Superior temporal gyrus (tissue), 1 donor: Measurements from ENCODE around the gene HIBADH.

Experiments used
- DNase-seq: peaks from one replicate; pipeline ENCODE4 v3.0.0-alpha.2; 2016; ENCODE audit errors: extremely low spot score

Gene HIBADH

DNA sequence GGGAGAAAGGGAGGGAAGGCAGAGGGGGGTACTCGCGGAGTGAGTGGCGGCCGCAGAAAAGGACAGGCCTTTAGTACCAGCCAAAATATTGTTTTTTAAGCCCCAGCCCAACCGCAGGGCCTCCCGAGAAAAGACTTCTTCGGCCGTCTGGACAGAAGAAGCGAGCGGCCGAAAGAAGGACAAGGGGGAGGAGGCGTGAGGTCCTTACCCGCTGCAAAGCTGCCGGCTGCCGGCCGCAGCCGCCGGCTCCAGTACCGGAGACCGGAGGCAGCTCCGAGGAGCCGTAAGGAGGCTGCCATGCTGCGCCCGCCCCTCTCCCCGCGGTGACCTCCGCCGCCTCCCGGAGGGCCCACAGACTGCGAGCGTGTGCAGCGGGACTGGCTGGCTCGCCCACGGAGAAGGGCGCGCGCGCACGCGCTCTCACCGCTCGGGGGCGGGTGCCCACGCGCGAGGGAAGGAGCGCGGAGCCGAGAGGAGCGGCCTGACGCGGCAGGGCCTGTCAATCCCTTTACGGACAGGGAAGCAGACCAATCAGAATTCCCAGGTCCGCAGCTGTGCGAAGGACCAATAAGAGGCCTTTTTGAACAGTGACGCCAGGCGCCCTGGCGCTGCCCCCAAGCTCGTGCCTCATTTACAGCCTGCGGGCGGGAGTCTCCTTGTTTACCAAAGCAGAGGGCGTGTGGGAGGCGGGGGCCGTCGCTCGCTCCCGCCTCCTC is at the start of gene HIBADH:
HIBADH (minus strand) TSS at position 394 of the 716 bp plus-strand sequence; CDS start at position 299, 95 bp downstream.
- DNase-seq, result peak; percentile 100

GRCh38 chr7:27712217-27712616 is 49.5 kb upstream of the HIBADH start:
- DNase-seq, result no peak

- no peak for DNase-seq
Observed at GRCh38 chr7:27709137-27710075, 46.7 kb upstream of the HIBADH start.

- no peak for DNase-seq
Observed at GRCh38 chr7:27708485-27708884, 45.8 kb upstream of the HIBADH start.

DNA sequence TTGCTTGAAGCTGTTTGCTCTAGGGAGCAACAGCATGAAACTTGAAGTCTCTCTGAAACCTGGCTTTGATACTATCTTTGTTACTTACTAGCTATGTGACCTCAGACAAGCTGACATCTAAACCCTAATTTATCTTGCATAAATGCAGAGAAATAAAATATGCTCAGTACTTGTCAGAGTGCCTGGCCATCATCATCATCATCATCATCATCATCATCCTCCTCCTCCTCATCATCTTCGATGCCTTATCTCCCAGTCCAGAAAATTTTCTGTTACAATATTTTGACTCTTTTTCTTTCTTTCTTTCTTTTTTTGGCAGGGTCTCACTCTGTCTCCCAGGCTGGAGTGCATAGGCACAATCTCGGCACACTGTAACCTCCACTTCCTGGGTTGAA is 42.5 kb upstream of the HIBADH start:
- no peak for DNase-seq

DNA sequence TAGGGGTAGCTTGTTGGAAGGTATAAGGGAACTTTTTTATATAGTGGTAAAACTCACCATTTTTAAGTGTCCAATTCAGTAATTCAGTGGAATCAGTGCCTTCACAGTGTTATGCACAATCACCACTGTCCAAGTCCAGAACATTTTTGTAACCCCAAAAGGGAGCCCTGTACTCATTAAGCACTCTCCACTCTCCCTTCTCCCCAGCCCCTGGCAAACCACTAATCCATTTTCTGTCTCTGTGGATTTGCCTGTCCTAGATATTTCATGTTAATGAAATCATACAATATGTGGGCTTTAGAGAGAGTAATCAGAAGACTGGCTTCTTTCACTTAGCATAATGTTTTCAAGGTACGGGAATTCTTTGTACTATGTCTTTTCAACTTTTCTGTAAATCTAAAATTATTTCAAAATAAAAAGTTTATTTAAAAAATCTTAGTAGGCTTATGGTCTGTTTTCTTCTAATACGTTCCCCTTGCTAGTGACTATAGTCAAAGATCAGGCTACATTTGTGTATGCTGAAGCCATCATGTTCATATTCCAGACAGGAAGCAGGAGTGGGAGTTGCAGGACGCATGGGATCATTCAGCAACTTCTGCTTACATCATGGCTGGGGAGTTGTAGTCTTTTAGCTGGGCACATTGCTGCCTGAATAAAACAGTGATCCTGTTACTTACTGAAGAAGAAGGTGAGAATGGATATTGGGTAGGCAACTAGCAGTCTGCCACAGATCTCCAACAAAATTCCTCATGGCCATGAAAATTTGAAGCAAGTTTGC is 41.9 kb upstream of the HIBADH start:
- no peak for DNase-seq

- DNase-seq, result no peak
Observed at GRCh38 chr7:27703181-27703580, 40.5 kb upstream of the HIBADH start.

- no peak for DNase-seq
Observed at GRCh38 chr7:27700501-27700900, 37.8 kb upstream of the HIBADH start.

- no peak for DNase-seq
Observed at GRCh38 chr7:27699751-27700150, 37.1 kb upstream of the HIBADH start.

DNA sequence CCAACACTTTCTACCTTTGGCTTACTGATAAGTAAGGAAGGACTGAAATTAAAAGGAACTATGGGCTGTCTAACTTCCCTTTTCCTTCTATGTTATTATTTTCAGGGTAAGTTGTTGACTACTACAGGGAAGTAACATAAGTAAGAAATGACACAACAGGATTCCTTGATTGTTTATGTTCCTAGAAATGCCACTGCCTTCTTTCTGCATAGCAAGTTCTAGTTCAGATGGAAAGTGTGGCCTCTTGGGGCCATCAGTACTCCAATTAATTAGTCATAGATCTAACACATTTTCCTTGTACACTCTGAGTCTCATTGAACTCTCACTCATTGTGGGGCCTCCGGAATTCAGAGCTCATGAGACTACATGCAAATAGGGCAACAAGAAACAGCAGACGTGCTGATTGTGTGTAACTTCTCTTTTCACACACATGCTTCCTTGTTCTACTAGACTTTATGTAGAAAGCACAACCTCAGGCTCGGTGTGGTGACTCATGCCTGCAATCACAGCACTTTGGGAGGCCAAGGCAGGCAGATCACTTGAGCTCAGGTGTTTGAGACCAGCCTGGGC is 35.3 kb upstream of the HIBADH start:
- no peak for DNase-seq

DNA sequence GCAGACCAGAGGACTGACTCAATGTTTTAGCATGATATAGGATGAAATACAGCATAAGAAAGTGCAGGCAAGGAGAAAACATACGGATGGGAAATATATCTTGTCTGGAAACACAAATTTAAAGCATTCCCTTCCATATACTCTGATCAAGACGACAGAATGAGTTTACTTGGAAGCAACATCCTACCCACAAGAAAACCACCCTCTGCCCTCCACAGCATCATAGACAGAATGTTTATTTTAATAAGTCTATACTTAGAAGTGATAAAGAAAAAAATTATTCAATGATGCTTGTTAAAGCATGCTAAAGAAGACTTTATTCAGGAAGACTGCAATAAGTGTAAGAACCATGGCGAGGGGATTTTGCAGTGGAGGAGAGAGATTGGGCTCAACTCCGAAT is 32.4 kb upstream of the HIBADH start:
- DNase-seq, result no peak

GRCh38 chr7:27693794-27694193 is 31.1 kb upstream of the HIBADH start:
- no peak for DNase-seq

DNA sequence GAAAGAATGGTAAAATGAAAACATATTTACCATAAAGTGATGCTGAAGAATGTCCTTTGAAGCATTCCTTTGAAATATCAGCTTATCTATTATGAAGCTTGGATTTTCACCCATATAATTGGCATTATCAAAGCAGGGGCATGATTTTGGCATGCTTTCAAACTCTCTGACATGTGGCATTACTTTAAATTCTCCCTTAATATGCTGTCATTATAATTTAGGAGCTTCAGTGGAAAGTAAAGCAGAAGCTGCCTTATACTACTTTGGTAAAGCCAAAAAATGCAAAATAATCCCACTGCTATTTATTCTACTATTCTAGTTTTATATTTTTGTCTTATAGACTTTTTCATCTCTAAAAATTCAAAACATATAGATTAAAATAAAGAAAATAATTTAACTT is 28.0 kb upstream of the HIBADH start:
- no peak for DNase-seq

- no peak for DNase-seq
Observed at GRCh38 chr7:27689591-27690164, 27.0 kb upstream of the HIBADH start.

GRCh38 chr7:27689150-27689549 is 26.5 kb upstream of the HIBADH start:
- no peak for DNase-seq

- no peak for DNase-seq
Observed at GRCh38 chr7:27688646-27689045, 26.0 kb upstream of the HIBADH start.

DNA sequence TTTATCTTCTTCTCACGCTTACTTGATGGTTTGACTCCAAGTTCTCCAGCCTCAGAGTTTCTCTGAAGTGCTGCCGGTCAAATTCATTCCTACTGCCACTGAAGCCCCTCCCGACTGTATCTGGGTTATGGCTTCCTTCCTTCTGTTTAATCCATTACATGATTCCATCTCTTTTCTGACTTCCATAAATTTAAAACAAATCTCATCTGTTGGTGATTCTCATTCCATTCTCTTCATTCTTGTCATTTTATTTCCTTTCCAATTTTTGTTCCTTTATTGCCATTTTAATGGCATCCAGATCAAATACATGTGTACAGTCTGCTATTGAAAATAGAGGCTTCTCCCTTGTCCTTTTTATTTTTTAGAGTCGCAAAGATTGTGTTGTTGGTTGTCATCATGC is 25.4 kb upstream of the HIBADH start:
- no peak for DNase-seq

DNA sequence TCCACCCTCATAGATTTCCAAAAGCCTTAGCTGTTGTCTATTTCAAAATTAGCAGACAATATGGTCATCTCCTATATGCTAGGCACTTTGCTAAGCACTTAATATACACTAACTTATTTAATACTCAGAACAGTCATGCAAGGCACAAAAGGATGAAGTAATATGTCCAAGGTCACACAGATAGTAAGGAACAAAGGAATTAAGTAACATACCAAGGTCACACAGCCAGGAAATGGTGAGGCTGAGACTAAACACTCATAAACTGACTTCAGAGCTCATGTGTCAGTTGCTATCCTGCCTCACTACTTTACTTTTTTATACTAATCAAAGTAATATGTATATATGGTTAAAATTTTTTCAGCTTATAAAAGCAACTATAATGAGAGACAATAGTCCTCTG is 23.6 kb upstream of the HIBADH start:
- DNase-seq, result no peak

- no peak for DNase-seq
Observed at GRCh38 chr7:27685893-27686292, 23.2 kb upstream of the HIBADH start.

GRCh38 chr7:27685209-27685608 is 22.5 kb upstream of the HIBADH start:
- no peak for DNase-seq

DNA sequence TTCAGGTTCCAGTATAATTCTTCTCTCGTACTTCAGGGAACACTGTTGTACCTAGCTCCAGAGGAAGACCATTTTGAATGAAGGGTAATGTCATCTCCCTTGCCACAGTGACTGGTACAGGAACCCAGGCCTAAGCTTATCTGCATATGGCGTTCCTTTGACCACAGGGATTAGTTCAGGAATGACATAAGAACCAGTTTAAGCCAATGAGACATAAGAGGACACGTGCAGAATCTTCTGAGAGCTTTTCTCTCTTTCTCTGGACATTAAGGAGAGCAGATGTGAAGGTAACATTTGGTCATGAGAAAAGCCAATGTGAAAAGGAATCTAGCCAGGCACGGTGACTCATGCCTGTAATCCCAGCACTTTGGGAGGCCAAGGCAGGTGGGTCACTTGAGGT is 21.8 kb upstream of the HIBADH start:
- DNase-seq, result no peak

DNA sequence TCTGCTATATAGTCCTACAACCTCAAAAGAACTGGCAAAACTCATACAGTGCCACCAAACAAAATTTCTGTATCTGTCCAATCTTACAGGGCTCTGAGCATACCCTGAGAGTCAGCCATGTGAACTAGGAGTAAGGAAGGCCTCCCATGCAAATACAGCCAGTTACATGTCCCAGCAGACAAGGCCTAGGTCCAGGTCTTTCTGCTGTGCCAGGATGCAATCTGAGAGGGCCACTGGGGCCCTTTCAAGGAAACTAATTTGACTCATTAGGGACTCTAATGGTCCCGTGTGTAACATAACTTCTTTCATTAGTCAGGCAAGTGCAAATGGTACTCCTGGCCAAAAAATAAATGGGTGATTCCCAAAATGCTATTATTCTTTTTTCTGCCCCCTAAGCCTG is 17.9 kb upstream of the HIBADH start:
- DNase-seq, result no peak
